ENCODE results near the gene BRI3.

Gene BRI3

GRCh38 chr7:98315318-98315993 lies 34.0 kb downstream of the BRI3 start:
- DNase-seq: no peak

DNA sequence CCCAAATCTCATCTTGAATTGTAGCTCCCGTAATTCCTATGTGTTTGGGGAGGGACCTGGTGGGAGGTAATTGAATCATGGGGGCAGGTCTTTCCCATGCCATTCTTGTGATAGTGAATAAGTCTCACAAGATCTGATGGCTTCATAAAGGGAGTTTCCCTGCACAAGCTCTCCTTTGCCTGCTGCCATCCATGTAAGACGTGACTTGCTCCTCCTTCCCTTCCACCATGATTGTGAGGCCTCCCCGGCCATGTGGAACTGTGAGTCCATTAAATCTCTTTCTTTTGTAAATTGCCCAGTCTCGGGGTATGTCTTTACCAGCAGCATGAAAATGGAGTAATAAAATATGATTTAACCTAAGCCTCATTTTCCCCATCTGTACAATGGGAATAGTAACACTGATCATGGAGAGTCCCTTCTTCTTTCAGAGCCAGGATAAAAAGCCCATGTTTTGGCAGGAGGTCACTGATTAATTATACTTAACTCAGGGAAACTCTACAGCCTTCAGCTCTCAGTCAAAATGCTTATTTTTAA lies 34.6 kb downstream of the BRI3 start:
- DNase-seq: peak in 1 of 2 donors; percentile 6

GRCh38 chr7:98317366-98318040 lies 36.0 kb downstream of the BRI3 start:
- DNase-seq: no peak

DNA sequence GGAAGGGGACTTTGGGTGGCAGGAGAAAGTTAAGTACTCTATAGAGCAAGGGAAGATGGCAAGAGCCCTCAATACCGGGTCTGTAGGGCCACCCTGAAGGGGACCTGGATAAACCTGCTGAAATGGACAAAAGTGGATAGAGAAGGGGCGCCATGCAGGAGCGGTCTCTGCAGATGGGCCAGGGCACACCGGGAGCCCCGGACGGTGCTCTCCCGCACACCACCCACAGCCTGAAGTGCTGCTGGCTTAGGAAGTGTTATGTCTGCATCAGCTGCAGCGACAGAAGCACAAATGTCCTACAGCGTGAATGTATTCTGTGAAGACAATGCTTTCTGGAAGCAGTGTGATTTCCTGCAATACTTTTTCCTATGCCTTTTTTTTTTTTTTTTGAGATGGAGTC lies 37.7 kb downstream of the BRI3 start:
- no peak for DNase-seq

DNA sequence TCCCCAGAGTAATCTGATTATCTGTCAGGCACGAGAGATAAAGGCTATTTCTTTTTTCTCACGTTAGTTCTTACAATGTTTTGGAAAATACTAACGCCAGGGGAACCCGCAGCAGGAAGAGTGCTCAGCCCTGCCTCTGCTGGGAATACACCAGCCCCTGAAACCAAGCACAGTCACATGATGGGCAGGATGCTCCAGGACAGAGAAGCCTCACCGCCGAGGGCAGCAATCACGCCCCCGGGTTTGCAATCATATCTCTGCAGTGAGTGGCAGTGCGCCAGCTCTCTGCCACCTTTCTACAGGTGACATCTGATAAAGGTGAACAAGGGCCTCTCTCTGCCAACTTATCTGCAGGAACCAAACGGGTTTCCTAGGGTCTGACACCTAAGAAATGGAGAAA lies 39.8 kb downstream of the BRI3 start:
- no peak for DNase-seq

GRCh38 chr7:98322331-98323270 lies 41.1 kb downstream of the BRI3 start:
- no peak for DNase-seq

DNA sequence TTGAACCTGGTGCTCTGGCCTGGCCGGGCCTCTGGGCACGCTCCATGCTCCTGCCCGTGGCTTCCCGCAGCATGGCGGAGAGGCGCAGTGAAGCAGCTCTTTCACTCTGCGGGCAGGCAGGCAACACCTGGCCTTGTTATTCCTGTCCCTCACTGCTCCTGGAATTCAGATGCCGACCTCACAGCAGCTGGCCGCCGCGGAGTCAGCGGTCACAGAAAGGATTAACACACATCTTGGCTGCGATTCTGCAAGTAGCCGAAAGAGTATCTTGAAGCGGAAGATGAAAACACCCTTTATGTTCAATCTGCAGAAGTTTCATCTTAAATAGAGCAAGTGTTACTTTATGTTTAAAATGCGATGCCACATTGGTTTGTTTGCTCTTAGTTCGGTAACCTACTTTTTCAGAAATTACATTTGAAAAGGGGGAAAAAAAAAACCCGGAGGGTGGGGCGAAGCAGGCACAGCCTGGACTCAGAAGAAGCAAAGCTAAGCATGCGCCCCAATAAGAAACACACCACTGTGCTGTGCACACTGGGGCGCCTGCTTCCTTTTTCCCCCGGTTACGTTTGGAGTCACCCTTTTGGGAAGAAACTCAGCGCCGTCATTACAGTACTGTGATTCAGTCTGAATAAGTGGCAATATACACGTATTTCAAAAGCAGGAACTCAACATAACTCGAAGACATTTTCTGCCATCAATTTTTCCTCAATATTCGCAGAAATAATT lies 42.3 kb downstream of the BRI3 start:
- DNase-seq: no peak

- DNase-seq: no peak
These were observed 43.3 kb downstream of the BRI3 start for GRCh38 chr7:98324782-98325181.

GRCh38 chr7:98329100-98329790 lies 47.8 kb downstream of the BRI3 start:
- DNase-seq: no peak

DNA sequence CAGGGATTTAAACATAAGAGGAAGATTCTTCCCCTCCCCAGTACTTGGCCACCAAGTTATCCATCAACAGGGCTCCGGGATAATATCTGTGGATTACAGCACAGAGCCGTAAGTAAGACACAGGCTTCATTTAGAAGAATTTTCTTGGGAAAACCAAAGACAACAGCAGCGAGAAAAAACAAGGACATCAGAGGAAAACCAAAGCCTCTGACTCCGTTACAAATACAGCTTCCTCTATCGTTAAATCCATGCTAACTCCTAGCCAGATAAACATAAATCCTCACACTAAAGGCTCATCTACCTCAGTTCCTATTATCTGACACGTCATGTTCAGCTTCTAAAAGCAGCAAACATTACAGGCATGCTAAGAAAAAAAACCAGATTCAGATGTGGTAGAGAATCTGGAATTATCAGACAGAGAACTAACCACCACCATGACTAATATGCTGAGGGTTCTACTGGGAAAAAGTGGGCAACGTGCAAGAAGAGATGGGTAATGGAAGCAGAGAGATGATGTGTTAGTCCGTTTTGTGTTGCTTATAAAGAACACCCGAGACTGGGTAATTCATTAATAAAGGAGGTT lies 48.4 kb downstream of the BRI3 start:
- DNase-seq: no peak

- no peak for DNase-seq
These were observed 49.5 kb downstream of the BRI3 start for GRCh38 chr7:98330926-98331529.

DNA sequence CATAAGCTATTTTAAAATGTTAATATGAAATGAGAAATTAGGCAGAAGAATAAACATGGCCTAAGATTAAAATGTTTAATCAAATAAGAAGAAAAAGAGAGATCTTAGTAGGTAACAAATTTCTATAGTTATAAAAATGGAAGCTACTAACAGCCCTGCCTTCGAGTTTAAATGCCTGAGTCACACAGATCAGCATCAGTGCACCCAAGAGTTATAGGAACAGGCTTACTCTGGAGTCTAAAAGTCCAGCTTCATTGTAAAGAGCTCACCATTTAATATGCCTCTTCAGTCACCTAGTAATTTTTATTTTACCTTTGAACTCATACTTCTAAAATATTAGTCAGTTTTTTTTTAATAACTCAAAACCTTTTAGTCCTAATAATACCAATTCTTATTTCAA lies 52.6 kb downstream of the BRI3 start:
- DNase-seq: no peak

DNA sequence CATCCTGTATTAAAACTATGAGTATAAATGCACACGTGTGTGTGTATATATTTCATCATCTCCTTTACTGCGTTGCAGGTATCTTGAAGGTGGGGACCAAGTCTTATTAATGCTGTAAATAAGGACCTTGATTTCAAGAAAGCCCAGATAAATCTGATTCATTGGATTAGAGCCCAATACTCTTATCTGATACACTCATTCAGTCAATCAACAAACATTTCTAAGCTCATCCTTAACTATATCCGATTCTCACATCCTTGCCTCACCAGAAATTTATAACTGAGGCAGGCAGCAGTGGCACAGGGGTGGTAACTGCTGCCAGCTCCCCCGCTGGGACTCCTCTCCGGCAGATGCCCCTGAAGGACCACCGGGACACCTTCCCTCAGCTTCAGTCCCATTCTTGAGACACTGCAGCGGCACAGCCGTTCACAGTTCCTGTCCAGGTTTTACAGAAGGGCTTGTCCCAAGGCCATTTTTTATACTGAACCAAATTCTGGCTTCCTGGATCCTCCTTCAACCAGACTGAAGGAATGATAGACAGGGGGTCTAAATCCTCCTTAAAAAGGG lies 54.0 kb downstream of the BRI3 start:
- no peak for DNase-seq

DNA sequence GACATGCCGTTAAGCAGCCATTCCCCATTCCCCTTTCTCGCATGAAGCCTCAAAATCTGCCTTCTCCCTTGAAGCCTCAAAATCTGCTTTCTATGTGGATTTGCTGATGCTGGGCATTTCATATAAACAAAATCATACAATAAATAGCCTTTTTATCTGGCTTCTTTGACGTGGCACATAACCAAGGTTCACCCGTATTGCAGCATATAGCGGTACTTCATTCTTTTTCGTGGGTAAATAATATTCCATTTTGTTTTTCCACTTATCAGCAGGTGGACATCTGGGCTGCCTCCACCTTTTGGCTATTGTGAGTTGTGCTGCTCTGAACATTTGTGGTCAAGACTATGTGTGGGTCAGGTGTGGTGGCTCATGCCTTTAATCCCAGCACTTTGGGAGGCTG lies 57.0 kb downstream of the BRI3 start:
- DNase-seq: no peak

GRCh38 chr7:98339043-98339442 lies 57.6 kb downstream of the BRI3 start:
- no peak for DNase-seq

DNA sequence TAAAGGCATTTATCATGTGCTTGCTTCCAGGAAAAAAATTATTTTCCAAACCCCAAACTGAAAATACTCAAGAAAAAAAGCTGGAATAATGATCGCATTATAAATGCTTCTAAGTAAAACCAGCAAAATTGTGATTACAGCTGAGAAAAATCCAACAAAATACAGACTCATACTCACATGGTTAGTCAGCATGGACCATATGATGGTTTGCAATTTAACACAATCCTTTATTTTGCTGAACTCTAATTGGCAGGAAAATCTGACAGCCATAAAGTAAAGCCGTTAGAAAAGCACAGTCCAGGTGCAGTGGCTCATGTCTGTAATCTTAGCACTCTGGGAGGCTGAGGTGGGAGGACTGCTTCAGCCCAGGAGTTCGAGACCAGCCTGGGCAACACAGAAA lies 59.6 kb downstream of the BRI3 start:
- DNase-seq: no peak
